Measurements from ENCODE around the gene IL1RAP. TPM values are rescaled to one million over a fixed set of nuclear protein-coding genes. Genes with fewer than 3 reads are reported as not detected.

IL1RAP gene
- total RNA-seq, 1 donor from 2014 or later: 6.8 TPM

GRCh38 chr3:190619761-190620160 is 105.9 kb downstream of the IL1RAP start:
- intact Hi-C loops (cut with DNase I): no loop called here
- ATAC-seq: no peak

GRCh38 chr3:190620886-190621608 is 107.2 kb downstream of the IL1RAP start:
- DNase-seq (ENCODE audit: missing footprints): no peak
- intact Hi-C loops (cut with DNase I): no loop called here
- ATAC-seq: no peak

More at GRCh38 chr3:190619761-190620160, 105.9 kb downstream of the IL1RAP start:
- no peak for DNase-seq (ENCODE audit: missing footprints)

GRCh38 chr3:190621927-190622326 is 108.0 kb downstream of the IL1RAP start:
- ATAC-seq (no peak), DNase-seq (ENCODE audit: missing footprints) (no peak)
- intact Hi-C loops (cut with DNase I): no loop called here

GRCh38 chr3:190624282-190624681 is 110.4 kb downstream of the IL1RAP start:
- ATAC-seq: no peak
- no peak for DNase-seq (ENCODE audit: missing footprints)
- intact Hi-C loops (cut with DNase I): no loop called here

- intact Hi-C loops (cut with DNase I): no loop called here
- no peak for ATAC-seq
- DNase-seq (ENCODE audit: missing footprints): no peak
These were observed 113.2 kb downstream of the IL1RAP start for GRCh38 chr3:190626951-190627620.

- intact Hi-C loops (cut with DNase I): no loop called here
- DNase-seq (ENCODE audit: missing footprints) (no peak), ATAC-seq (no peak)
These were observed 115.2 kb downstream of the IL1RAP start for GRCh38 chr3:190629088-190629487.

- DNase-seq (ENCODE audit: missing footprints) (no peak), ATAC-seq (no peak)
- intact Hi-C loops (cut with DNase I): no loop called here
These were observed 117.4 kb downstream of the IL1RAP start for GRCh38 chr3:190631295-190631694.

GRCh38 chr3:190641564-190641963 is 127.7 kb downstream of the IL1RAP start:
- intact Hi-C loops (cut with DNase I): no loop called here
- DNase-seq (ENCODE audit: missing footprints) (no peak), ATAC-seq (no peak)

- ATAC-seq (no peak), DNase-seq (ENCODE audit: missing footprints) (no peak)
- intact Hi-C loops (cut with DNase I): no loop called here
These were observed 128.1 kb downstream of the IL1RAP start for GRCh38 chr3:190642016-190642415.

GRCh38 chr3:190644035-190644434 is 130.2 kb downstream of the IL1RAP start:
- ATAC-seq: no peak
- no peak for DNase-seq (ENCODE audit: missing footprints)
- intact Hi-C loops (cut with DNase I): no loop called here

- intact Hi-C loops (cut with DNase I): no loop called here
These were observed 130.9 kb downstream of the IL1RAP start for GRCh38 chr3:190644766-190645165.

GRCh38 chr3:190645932-190646460 is 132.1 kb downstream of the IL1RAP start:
- DNase-seq (ENCODE audit: missing footprints) (no peak), ATAC-seq (no peak)
- intact Hi-C loops (cut with DNase I): no loop called here

More at GRCh38 chr3:190644766-190645165, 130.9 kb downstream of the IL1RAP start:
- ATAC-seq: no peak
- no peak for DNase-seq (ENCODE audit: missing footprints)

GRCh38 chr3:190646996-190647395 is 133.1 kb downstream of the IL1RAP start:
- ATAC-seq (no peak), DNase-seq (ENCODE audit: missing footprints) (no peak)
- intact Hi-C loops (cut with DNase I): no loop called here

GRCh38 chr3:190655933-190656332 is 142.0 kb downstream of the IL1RAP start:
- DNase-seq (ENCODE audit: missing footprints) (no peak), ATAC-seq (no peak)
- intact Hi-C loops (cut with DNase I): no loop called here

GRCh38 chr3:190658106-190658505 is 144.2 kb downstream of the IL1RAP start:
- no peak for DNase-seq (ENCODE audit: missing footprints)
- intact Hi-C loops (cut with DNase I): no loop called here
- no peak for ATAC-seq

GRCh38 chr3:190666821-190667220 is 152.9 kb downstream of the IL1RAP start:
- ATAC-seq: no peak
- intact Hi-C loops (cut with DNase I): no loop called here
- no peak for DNase-seq (ENCODE audit: missing footprints)

GRCh38 chr3:190671658-190672057 is 157.8 kb downstream of the IL1RAP start:
- DNase-seq (ENCODE audit: missing footprints) (no peak), ATAC-seq (no peak)
- intact Hi-C loops (cut with DNase I): no loop called here

- DNase-seq (ENCODE audit: missing footprints) (no peak), ATAC-seq (no peak)
- intact Hi-C loops (cut with DNase I): no loop called here
These were observed 159.3 kb downstream of the IL1RAP start for GRCh38 chr3:190673148-190673547.

GRCh38 chr3:190676481-190676880 is 162.6 kb downstream of the IL1RAP start:
- DNase-seq (ENCODE audit: missing footprints) (no peak), ATAC-seq (no peak)
- intact Hi-C loops (cut with DNase I): no loop called here

- ATAC-seq (no peak), DNase-seq (ENCODE audit: missing footprints) (no peak)
- intact Hi-C loops (cut with DNase I): no loop called here
These were observed 163.1 kb downstream of the IL1RAP start for GRCh38 chr3:190677001-190677400.

Data from Right ventricle myocardium inferior (tissue), 1 donor.